HuH-7.5 (cell line): ENCODE results near the gene FBXW8.

Source experiments
- DNase-seq: peaks from one replicate; pipeline ENCODE4 v3.0.0; 2011; ENCODE audit warnings: low spot score

Gene FBXW8

DNA sequence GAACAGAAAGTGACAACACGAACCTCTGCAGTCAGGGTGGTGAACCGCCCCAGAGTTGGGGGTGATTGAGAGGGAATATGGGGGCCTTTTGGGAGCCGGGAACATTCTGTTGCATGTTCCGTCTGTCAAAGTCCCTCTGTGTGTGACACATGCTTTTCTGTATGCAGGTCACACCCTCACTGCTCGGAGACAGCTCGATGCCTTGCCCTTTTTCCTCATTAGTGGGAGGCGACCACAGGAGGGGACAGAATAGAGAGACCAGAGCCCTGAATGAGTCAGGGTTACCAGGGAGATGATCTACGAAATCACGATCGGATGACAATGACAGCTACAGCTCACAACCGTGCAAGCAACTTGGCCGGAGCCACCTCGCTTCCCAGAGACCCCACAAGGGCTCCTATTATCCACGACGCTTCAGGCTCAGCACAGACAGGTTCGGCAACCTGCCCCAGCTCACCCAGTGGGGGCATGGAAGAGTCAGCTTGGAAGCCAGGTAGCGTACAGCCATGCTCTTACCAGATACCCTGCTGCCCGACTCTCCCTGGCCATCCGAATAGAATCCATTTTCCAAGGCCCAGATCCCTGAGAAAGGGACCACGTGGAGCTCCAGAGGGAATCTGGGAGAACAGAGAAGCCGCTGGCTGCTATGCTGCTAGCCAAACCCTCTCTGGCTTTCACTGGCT lies 149.6 kb downstream of the FBXW8 start:
- DNase-seq, result no peak

- no peak for DNase-seq
These were observed 150.2 kb downstream of the FBXW8 start for GRCh38 chr12:117060929-117061305.

DNA sequence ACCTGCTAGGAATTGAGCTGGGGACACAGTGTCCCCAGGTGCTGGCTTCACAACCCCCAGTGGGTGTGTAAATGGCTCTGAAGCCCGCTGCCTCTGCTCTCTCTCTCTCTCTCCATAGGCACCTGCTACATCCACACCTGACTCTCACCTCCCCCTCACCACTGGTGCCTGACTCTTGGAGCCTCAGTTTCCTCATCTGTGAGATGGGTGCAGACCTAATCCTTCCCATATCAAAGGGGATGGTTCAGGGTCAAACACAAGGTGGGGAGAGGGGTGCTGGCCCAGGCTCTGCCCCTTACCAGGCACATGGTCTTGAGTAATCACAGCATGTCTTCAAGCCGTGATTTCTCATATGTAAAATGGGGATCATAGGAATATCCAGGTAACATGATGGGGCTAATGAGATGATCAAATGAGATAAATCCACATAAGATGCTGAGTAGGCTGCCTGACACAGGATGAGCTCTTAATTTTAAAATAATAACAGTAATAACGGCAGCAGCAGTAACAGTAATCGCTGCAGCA lies 150.9 kb downstream of the FBXW8 start:
- no peak for DNase-seq

GRCh38 chr12:117063162-117063911 lies 152.6 kb downstream of the FBXW8 start:
- no peak for DNase-seq

DNA sequence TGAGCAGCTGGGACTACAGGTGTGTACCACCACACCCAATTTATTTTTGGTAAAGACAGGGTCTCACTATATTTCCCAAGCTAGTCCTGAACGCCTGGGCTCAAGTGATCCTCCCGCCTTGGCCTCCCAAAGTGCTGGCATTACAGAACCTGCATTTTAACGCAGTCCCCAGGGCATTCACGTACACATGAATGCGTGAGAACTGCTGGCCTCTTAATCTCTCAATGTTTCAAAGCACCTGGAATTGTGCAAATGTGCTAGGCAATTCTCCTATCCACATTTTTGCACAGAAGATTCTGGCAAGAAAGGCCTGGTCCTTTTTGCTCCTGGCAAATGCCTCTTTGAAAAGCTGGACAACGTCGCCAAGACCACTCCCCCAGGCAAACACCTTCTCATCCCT lies 153.3 kb downstream of the FBXW8 start:
- no peak for DNase-seq

DNA sequence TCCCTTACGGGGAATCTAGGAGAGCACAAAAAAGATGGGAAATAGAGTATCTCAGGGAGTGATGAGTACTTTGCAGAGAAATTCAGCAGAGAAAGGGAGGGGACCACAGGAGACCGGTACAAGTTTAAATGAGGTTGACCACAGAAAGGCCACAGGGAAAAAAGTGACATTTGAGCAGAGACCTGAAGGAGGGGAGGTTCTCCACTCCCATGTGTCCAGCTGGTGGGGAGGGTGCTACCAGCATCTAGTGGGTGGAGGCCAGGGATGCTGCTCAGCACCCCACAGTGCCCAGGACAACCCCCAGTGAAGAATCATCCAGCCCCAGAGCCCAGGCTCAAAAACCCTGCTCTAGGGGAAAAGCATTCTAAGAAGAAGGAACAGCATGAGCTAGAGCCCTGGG lies 153.8 kb downstream of the FBXW8 start:
- no peak for DNase-seq

- no peak for DNase-seq
These were observed 156.3 kb downstream of the FBXW8 start for GRCh38 chr12:117067016-117067415.

GRCh38 chr12:117067638-117068037 lies 156.9 kb downstream of the FBXW8 start:
- no peak for DNase-seq

- no peak for DNase-seq
These were observed 157.7 kb downstream of the FBXW8 start for GRCh38 chr12:117068492-117068891.

GRCh38 chr12:117069101-117069797 lies 158.5 kb downstream of the FBXW8 start:
- no peak for DNase-seq

GRCh38 chr12:117069926-117070900 lies 159.5 kb downstream of the FBXW8 start:
- DNase-seq, result no peak

DNA sequence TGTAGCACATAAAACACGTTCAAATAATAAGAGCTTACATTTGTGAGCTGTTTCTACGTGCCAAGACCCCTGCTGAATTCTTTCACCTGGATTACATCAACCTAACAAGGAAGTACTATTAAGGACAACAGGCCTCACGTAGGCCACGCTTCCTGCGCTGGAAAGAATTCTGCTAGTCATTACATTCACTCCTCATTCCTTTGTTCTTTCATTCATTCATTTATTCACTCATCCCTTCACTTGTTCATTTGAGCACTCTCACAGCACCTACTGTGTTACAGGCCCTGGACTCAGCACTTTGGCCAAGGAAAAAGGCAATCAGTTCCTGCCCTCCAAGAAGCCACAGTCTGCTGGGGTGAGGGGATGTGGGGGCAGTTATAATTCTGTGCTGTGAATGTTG lies 160.3 kb downstream of the FBXW8 start:
- DNase-seq, result no peak

- DNase-seq, result no peak
These were observed 161.4 kb downstream of the FBXW8 start for GRCh38 chr12:117072106-117072505.

DNA sequence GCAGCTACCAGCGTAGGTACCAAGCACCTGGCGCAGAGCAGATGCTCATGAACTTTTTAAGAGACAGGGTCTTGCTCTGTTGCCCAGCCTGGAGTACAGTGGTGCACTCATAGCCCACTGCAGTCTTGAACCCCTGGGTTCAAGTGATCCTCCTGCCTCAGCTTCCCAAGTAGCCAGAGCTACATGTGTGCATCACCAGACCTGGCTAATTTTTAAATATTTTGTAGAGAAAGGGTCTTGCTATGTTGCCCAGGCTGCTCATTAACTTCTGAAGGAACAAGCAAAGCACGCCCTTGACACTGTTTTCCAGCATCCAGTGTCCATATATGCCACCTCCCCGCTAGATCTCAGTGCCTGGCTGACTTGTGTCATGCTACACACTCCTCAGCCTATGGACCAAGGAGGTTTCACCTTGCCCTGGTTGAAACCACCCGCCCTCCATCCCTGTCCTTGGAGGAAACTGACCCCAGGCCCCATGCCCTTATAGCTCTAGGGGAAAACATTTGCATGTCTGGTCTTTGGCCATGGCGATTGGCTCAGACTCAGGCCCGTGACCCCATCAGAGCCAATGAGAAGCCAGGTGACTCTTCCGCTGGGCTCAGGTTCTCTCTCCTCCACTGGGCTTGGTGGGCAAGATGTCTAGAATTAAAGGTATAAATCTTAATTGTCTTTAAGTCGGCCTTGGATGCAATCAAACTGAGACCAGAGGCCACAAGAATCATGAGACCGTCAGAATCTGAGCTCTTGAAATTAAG lies 162.2 kb downstream of the FBXW8 start:
- no peak for DNase-seq

GRCh38 chr12:117073611-117074010 lies 162.9 kb downstream of the FBXW8 start:
- DNase-seq, result no peak

GRCh38 chr12:117076410-117077372 lies 165.9 kb downstream of the FBXW8 start:
- no peak for DNase-seq

GRCh38 chr12:117079487-117079886 lies 168.7 kb downstream of the FBXW8 start:
- DNase-seq, result no peak

DNA sequence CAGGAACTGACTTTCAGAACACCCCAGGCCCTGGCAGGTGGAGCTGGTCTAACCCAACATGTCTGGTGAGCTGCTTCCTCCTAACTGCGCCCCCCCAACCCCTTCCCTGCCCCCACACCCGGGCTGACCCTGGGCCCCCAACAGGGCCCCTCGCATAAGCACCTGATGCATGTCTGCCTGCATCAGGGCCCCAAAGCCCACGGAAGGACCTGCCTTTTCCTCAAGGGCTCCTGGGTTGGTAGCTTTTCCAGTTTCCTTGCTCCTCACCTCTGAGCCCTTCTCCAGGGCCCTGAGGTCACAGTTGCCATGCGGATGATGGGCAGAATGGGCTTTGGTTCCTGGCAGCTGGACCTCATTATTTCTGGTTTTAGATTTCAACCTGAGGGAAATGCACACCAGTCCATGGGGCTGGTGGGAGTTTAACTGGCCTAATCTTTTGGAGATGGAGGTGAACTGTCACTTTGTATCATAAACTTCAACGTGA lies 170.0 kb downstream of the FBXW8 start:
- DNase-seq, result no peak
